IPS-18c (cell line): Measurements from ENCODE around the gene HOXA3.

Experiments
- H3K4me3 ChIP-seq: 2 replicates; pipeline ENCODE4 v1.7.0; 2013; ENCODE audit warnings: low read depth, mild to moderate bottlenecking, low read length, moderate library complexity; ENCODE audit not compliant: insufficient read depth
- H3K9me3 ChIP-seq: one replicate; pipeline ENCODE4 v1.6.1; 2013; ENCODE audit warnings: mild to moderate bottlenecking, low read length, moderate library complexity; ENCODE audit not compliant: control insufficient read depth, insufficient read depth

The HOXA3 gene

GRCh38 chr7:27172823-27173510 lies 20.6 kb upstream of the HOXA3 start:
- peaks cover 6% of the 10 kb centered on the region for H3K9me3 ChIP-seq
- H3K4me3 ChIP-seq = no peak overlapping the region

GRCh38 chr7:27172315-27172774 lies 20.0 kb upstream of the HOXA3 start:
- Histone ChIP-seq H3K9me3 (peaks cover 6% of the 10 kb centered on the region), H3K4me3 (no peak overlapping the region)

- H3K4me3 ChIP-seq = no peak overlapping the region
- peaks cover 6% of the 10 kb centered on the region for H3K9me3 ChIP-seq
Measured at GRCh38 chr7:27171637-27172314, 19.4 kb upstream of the HOXA3 start.

GRCh38 chr7:27171325-27171636 lies 18.9 kb upstream of the HOXA3 start:
- H3K4me3 ChIP-seq = no peak overlapping the region
- H3K9me3 ChIP-seq = peaks cover 6% of the 10 kb centered on the region

- Histone ChIP-seq H3K4me3 (no peak overlapping the region), H3K9me3 (peaks cover 4% of the 10 kb centered on the region)
Measured at GRCh38 chr7:27170426-27171324, 18.3 kb upstream of the HOXA3 start.

GRCh38 chr7:27169658-27170425 lies 17.5 kb upstream of the HOXA3 start:
- H3K9me3 ChIP-seq = peaks cover 9% of the 10 kb centered on the region
- H3K4me3 ChIP-seq = no peak overlapping the region

GRCh38 chr7:27168265-27168947 lies 16.0 kb upstream of the HOXA3 start:
- Histone ChIP-seq H3K9me3 (peaks cover 9% of the 10 kb centered on the region), H3K4me3 (no peak overlapping the region)

GRCh38 chr7:27167916-27168264 lies 15.5 kb upstream of the HOXA3 start:
- peaks cover 7% of the 10 kb centered on the region for H3K9me3 ChIP-seq
- no peak overlapping the region for H3K4me3 ChIP-seq

GRCh38 chr7:27166531-27167505 lies 14.4 kb upstream of the HOXA3 start:
- H3K9me3 ChIP-seq = peaks cover 7% of the 10 kb centered on the region
- H3K4me3 ChIP-seq = no peak overlapping the region

GRCh38 chr7:27165996-27166530 lies 13.7 kb upstream of the HOXA3 start:
- H3K4me3 ChIP-seq = no peak overlapping the region

GRCh38 chr7:27165089-27165995 lies 13.0 kb upstream of the HOXA3 start, which contains the start of gene HOXA9:
HOXA9 (minus strand) TSS chr7:27165537; CDS start chr7:27165457, 80 bp downstream.
- H3K9me3 ChIP-seq = peaks cover 9% of the 10 kb centered on the region
- no peak within 1 kb of the TSS; the same call in 1 of the 2 replicates for H3K4me3 ChIP-seq

More at GRCh38 chr7:27165996-27166530, 13.7 kb upstream of the HOXA3 start:
- H3K9me3 ChIP-seq = peaks cover 7% of the 10 kb centered on the region

GRCh38 chr7:27164367-27165088 lies 12.1 kb upstream of the HOXA3 start:
- Histone ChIP-seq H3K4me3 (no peak overlapping the region; the same call in 1 of the 2 replicates), H3K9me3 (peaks cover 12% of the 10 kb centered on the region)

- no peak overlapping the region for H3K4me3 ChIP-seq
Measured at GRCh38 chr7:27164045-27164366, 11.6 kb upstream of the HOXA3 start.

More at GRCh38 chr7:27164045-27164366, 11.6 kb upstream of the HOXA3 start:
- peaks cover 12% of the 10 kb centered on the region for H3K9me3 ChIP-seq
